Midbrain (tissue), 1 donor: ENCODE results near the gene NFKB2.

Experiments
- DNase-seq: peaks from one replicate; lab custom pipeline; 2025; lab: John Stamatoyannopoulos, UW

The NFKB2 gene

DNA sequence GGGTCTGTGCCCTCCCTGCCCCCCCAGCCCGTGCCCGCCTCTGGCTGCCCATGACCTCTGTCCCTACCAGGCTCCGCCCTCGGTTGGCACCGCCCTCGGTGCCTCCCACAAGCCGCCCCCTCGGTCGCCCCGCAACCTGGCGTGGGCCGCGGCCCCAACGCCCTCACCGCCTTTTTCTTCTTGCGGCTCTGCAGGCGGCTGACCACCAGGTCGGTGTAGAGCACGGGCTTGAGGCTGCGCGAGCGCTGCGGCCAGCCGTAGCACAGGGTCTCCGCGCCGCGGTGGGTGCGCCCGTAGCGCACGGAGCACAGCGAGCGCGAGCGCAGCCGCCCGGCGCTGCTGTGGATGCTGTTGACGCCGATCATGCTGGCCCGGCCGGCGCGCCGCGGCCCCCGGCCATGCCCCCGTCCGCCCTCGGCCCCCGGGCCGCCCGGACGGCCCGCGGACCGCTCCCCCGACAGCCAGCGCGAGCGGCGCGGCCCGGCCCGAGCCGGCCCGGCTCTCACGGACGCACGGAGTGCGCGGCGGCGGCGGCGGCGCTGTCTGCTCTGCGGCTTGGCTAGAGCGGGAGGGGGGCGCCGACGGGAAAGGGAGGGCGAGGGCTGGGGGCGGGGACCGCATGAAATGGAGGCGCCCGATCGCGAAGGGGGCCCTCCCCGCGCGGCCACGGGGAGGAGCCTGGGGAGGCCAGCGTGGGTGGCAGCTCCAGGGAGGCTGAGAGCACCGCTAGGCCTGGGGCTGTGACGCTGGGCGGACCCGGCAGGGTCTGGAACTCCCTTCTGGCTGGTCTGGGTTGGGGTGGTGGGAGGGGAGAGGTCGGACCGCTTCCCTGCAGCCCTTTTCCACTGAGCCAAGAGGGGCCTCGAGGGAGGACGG is 13.5 kb downstream of the NFKB2 start:
- peak; percentile 39 for DNase-seq

DNA sequence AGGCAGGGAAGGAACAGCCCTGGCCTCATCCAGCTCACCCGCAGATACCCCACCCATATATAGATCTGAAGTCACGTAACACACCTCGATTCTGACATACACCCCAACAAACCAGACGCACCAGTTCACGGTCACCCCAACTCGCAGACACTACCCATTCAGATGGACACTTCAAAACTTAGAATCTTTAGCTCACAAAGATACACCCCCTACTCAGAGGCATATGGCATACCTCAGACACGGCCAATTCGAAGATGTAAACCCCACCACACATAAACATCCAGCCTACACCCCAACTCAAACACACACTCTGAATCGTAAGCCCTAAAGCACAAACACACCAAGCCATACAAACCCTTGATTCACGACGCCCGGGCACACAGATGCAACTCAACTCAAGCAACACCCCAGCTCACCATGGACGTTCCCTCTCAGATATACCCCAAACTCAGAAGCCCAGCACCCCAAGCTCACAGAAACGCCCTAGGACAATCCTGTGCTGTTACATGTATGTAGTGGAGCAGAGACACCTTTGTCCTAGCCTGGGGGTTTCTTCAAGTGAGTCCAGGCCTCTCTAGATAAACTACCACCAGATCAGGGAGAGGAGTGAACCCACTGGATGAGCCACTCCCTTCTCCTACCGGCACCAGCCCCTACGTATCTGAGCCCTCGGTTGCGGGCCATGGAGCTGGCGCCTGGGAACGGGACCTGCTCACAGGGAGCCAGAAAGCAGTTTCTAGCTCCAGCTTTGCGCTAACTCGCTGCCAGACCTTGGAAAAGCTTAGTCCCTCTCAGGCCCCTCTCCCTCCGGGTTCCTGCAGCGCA is 14.3 kb downstream of the NFKB2 start:
- no peak for DNase-seq

DNA sequence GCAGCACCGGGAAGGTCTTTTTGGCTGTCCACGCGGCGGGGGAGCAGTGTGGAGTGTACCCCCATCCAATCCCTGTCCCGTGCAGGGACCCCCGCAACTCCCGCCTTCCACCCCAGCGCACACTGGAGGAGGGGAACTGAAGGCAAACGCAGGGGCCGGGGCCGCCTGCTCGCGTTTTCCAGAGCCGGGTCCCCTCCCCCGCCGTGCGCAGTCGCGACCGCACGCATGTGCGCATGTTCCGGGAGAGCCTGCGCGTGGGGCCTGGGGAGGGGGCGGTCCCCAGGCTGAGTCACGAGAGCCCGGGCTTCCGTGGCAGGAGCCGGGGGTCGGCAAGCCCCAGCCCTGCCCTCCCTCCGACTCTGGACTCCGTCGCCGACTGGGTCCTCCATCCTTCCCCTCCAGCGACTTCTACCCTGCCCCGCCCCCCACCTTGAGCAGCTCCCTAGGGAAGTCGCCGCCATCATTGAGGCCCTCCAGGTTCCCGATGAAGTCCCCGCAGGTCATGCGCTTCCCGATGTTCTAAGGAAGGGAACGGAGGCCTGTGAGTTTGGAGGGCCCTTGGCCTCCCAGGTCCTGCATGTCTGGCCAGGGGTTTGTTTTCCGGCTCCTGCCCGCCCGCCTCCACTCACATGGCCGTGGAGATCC is 15.0 kb downstream of the NFKB2 start:
- peak; percentile 14 for DNase-seq

DNA sequence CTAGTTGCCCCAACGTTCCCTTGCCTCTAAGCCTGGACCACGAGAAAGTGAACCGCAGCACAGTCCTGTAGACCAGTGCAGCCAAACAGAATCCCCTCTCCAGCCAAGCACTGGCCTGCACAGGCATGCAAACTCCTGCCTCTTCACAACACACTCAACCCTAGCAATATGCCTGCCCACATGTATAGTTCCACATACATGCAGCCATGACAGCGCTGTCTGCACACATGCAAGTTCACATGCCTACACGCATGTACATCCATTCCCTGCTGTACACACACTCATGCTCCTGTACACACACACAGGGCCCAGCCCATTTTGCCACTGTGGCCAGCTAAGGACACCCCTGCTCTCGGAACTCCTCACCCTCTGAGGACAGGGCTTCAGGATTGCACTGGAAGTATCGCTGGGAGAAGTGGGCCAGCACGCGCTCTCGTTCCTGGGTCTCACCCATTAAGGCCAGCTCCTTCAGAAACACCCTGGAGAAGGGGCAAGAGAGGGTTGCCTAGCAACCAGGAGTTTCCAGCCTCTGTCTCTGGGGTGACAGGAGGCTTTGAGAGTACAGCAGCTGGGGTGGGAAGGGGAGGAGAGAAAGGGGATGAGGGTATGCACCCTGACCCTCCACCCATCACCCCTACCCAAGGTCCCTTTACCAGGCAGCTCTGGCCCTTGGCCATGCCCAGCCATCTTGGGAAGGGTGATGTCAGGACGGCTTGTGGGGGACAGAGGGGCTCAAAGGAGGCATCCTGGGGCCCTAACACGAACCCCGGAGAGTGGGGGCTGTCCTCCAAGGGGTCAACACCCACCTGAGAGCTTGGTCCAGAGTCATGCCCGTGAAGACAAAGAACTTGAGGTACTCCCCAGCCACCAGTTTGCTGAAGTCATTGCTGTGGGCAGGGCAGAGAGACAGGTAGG is 16.1 kb downstream of the NFKB2 start:
- no peak for DNase-seq

DNA sequence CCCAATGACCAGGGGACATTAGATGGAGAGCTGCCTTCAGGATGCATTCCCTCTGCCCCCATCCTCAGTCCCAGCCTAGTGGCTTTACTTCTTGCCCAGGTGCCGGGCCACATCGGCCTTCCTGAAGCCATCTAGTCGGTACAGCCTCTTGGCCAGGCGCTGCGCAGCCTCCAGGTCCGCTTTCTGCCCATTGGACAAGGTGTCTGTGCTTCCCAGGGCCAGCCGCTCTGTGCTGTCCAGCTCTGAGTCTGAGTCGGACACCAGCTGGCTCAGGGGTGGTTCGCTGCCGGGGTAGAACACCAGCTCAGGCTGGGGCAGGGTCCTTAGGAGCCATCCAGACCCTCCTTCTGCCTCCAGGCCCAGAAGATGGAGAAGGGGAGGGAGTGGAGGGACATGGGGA is 16.8 kb downstream of the NFKB2 start:
- no peak for DNase-seq

DNA sequence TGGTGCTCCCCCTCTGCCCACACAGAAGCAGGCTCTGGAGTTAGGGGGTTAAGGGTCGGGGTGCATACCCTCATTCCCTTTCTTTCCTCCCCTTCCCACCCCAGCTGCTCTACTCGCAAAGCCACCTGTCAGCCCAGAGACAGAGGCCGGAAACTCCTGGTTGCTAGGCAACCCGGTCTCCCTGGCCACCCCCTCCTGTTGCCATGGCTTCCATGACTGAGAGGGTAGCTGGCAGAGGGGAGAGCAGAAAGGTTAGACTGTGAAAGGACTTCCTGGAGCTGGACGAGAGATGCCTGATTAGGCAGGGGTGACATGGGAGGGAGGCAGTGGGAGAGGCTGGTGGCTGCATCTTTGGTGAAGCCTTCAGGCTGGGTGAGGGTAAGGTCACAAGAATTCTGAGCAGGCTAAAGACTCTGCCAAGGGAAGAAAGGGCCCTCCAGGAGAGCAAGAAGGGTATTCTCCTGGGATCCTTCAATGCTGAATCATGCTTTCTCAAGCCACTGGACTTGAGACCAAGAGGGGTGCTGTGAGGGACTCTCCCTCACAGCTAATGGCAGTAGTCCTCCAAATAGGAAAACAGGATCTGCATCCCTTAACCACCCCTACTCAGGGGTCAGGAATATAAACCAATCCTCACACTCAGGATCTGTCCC is 17.7 kb downstream of the NFKB2 start:
- peak; percentile 21 for DNase-seq

DNA sequence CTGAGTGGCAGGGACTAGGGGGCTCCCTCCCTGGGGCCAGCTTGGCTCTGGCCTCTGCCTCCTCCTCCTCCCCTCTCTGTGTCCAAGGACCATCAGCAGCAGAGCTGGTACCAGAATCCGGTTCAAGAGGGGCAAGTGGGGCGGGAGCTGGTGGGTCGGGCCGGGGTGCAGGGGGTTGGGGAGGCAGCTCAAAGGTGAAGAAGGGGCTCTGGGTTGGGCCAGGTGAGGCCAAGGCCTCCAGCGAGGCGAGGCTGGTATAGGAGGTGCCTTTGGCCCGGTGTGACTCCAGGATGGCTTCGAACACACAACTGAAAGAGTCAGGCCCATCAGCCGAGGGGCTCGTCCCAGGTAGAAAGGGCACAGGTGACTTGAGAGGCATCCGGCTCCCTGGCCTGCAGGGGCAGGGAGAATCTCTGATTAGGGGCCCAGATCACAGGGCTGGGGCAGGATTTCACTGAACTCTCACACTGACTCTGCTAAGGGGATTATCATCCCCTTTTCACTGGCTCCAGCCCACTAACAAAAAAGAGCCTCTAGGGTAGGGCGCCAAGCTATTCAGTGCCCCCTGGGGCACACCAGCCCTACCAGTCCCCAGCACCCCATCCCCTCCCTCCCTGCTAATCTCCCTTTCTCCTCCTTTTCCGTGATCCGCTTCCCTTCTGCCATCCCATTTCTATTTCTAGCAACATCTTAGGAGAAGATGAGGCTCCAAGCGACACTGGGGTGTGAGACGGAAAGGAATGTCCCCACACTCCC is 18.5 kb downstream of the NFKB2 start:
- no peak for DNase-seq

DNA sequence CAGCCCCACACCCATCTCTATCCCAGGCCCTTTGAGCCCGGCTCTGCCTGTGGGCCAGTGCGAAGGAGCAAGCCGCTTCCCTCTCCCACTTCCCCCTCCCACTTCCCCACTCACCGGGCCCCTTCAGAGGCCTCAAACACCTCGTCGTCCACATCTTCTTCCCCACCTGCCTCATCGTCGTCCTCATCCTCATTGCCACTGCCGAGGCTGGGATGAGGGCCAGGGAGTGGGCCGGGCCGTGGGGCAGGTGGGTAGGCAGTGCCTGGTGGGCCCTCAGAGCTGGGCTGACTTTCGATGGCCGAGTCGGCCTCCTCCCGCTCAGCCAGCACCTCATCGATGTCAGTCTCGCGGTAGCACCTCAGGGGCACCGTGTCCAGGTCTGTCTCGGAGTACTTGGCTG is 19.2 kb downstream of the NFKB2 start:
- no peak for DNase-seq

DNA sequence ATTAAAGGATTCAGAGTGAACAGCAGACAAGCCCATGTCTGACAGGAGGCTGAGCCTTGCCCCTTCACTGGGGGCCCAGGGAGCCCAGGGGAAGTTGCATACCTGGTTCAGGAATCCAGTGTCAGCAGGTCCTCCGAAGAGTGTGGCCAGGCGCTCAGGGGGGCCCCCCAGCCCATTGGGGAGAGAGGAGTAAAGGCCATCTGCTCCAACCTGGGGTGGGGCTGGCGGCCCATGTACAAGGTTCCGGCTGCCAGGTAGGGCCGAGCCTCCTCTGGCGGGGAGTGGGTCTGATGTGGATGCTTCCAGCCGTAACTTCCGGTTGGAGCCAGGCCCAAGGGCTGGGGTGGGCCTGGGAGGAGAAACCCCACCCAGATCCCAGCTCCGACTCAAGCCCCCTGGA is 20.8 kb downstream of the NFKB2 start:
- DNase-seq: no peak

DNA sequence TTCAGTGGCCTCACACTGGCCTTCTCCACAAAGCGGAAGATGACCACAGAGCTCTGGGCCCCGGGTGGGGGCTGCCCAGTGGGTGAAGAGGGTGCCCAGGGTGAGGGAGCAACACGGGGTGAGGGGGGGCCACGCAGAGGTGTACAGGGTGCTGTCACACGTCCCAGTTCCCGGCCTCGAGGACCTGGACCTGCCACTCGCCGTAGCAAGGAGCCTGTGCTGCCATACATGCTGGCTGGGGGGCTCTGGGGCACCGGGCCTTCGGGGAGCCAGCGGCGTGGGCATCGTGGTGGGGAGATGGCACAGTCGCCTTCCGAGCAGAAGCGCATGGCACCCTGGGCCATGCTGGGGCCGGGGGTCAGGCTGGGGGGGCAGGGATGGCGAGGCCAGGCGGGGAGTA is 21.2 kb downstream of the NFKB2 start:
- DNase-seq: no peak

DNA sequence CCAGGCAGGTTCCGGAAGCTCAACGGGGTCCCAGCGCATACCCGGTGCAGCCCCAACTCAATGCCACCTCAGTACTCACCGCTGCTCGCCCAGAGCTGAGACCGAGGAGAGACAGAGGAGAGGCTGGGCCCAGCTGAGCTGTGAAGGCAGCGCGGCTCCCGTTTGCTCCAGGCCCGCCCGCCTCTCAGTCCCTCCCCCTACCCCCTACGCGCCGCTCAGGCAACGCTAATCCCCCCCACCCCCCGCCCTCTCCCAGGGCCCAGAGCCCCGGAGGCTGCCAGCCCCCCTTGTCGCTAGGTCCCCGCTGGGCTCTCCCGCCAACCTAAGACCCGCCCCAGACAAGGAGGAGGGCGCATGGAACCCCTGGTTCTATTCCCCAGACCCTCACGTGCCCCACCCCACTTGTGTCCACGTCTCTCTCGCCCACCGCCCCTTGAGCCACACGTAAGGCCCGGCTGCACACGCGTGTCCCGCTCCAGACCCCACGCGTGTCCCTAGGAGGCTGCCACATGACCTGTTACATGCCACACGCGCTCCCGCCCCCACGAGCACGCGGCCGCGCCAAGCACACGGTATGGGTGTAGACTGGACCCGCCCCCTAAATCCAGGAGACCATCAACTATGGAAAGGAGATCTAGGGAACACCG is 23.2 kb downstream of the NFKB2 start, which contains the start of gene PSD:
PSD (minus strand) TSS at position 164 of the 647 bp plus-strand sequence. CDS start 1,747 bp downstream, outside the sequence.
- peak; percentile 27 for DNase-seq

DNA sequence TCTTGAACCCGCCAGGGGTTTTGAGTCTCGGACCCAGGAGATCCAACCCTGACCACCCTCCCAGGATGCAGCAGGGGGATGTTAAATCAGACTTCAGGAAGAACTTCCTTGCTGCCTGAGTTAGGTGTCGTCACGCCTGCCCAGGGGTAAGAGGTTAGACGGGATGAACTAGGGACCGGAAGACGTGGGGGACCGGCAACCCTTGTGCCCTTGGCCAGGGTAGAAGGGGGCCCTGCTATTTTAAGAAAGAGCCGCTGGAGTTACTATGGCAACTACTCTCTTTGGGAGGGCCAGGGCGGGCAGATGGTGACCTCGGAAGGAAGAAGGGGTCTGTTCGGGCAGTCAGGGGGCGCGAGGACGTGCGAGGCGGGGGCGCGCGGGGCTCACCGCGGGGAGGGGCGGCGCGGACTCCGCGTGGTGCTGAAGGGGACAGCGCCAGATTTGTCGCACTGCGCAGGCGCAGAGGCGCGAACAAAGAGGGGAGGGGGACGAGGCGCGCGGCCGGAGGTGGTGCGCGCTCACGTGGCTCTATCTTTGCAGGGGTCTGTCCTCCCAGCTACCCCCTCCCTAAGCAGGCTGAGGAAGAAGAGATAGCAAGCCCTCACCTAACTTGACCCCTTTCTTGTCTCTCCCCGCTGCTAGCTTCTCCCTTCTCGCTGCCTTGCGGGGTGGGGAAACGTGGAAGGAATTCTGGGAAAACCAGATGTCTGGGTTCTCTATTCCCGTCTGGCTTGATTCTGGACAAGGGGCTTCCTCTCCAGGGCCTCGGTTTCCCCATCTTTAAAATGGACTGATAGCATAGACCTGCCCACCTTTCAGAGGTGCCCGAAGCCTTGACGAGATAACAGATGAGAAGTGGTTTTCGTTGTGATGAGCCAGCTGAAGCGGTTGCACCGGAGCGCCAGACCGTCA is 24.0 kb downstream of the NFKB2 start:
- peak; percentile 87 for DNase-seq

DNA sequence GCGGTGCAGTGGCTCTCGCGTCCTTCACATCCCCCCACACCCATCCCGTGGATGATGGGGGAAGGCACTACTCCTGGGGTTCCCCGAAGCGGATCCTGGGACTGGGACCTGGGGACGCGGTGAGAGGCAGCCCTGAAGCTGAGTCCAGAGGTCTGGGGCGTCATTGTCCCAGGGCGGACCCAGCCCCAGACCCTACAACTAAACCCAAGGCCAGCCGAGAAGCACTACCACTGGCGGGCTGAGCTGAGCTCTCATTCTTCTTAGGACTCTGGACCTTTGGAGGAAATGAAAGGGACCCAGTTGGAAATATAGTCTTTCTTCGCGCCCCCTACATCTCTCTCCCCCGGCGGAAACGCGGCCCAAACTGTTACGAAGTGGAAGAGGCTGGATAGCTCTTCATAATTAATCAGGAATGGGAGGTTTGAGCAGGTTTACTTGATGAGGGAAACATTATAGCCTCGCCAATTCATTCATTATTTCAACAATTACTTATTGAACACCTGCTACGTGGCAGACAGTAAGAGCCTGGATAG is 24.7 kb downstream of the NFKB2 start:
- no peak for DNase-seq

DNA sequence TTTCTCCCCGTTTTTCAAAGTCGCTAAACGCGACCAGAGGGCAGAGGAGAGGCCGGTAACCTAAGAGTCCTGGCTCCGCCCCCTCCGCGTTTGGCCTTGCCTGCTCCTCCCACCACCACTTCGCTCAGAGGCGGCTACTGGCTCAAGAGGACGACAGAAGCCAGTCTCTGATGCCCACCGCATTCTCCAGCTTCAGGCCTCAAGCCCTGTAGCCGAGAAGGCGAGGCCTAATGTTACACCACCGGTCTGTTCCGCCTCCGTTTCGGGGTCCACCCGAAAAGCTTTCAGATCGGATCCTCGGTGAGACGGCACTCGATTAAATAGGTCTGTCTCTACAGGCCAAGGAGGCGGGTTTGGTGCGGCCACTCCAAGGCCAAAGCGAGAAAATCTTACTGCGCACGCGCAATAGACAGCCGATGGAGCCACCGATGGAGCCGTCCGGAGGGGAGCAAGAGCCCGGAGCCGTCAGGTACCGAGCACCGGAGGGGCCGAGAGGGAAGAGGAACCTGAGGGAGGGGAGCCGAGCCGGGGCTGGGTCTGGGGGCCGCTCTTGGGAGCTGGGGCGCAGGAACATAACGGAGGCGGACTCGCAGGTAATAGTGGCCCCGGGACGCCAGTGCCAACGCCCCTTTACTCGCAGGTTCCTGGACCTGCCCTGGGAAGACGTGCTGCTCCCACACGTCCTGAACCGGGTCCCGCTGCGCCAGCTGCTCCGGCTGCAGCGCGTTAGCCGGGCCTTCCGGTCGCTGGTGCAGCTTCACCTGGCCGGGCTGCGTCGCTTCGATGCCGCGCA is 25.4 kb downstream of the NFKB2 start, which contains the start of gene FBXL15:
FBXL15 (plus strand) TSS at position 123 of the 793 bp plus-strand sequence; CDS start at position 417, 294 bp downstream.
- peak; percentile 98 for DNase-seq

DNA sequence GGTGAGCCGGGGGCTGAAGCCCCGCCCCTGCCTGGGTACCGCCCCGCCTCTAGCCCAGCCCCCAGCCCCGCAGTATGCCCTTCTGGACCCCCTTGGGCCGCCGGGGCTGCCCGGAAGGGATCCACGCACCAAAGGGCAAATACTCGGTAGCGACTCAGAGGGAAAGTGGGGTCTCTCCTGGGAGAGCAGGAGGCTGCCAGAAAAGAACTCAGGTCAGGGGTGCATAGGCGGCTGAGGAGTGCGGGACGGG is 25.9 kb downstream of the NFKB2 start:
- DNase-seq: no peak

DNA sequence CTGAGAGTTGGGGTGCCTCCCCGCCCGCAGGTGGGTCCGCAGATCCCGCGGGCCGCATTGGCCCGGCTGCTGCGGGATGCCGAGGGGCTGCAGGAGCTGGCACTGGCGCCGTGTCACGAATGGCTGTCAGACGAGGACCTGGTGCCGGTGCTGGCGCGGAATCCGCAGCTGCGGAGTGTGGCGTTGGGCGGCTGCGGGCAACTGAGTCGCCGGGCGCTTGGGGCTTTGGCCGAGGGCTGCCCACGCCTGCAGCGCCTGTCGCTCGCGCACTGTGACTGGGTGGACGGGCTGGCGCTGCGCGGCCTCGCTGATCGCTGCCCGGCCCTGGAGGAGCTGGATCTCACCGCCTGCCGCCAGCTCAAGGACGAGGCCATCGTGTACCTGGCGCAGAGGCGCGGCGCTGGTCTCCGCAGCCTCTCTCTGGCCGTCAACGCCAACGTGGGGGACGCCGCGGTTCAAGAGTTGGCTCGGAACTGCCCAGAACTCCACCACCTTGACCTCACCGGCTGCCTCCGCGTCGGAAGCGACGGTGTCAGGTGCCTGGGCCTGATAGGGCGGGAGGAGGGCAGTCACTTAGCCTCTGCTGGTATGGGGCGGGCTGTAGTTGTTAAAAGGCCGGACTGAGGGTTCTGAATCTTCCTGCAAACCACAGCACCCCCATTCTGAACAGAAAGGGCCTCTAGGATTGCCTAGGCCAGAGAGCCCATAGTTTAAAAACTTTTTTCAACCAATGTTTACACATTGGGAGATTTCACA is 26.4 kb downstream of the NFKB2 start:
- DNase-seq: no peak
